Activated CD8-positive, alpha-beta T cell treated with anti-CD3 and anti-CD28 coated beads, Interleukin-2, amount 10 ng/mL, durations not matched to agents 7 days and 5 days (primary cell): ENCODE results near the gene TRAPPC11. TPM values are rescaled to one million over a fixed set of nuclear protein-coding genes. Genes with fewer than 3 reads are reported as not detected.

Experiments
- ATAC-seq: fragments of 150-1000 bp; cut with Tn5 transposase; one replicate; pipeline ENCODE4 v1.10.0; 2021; ENCODE audit warnings: moderate library complexity
- CTCF ChIA-PET: fragments of 350-600 bp; sonication (Branson Sonifier 250); formaldehyde crosslinking; loops from one replicate; lab custom pipeline; 2021; ENCODE audit warnings: antibody characterized with exemption; lab: Charles Lee
- POLR2A ChIA-PET: fragments of 350-600 bp; sonication (Branson Sonifier 250); formaldehyde crosslinking; loops from one replicate; lab custom pipeline; 2021; ENCODE audit warnings: antibody characterized with exemption; lab: Charles Lee
- DNase-seq: peaks from one replicate; pipeline ENCODE4 v3.0.0-alpha.2; 2020
- H3K27ac Mint-ChIP-seq: one replicate; pipeline ENCODE4 v1.8.0; 2021; ENCODE audit warnings: mild to moderate bottlenecking, mixed read lengths
- H3K27me3 Mint-ChIP-seq: one replicate; pipeline ENCODE4 v1.8.0; 2021; ENCODE audit warnings: low read depth, mixed read lengths
- H3K36me3 Mint-ChIP-seq: one replicate; pipeline ENCODE4 v1.8.0; 2021; ENCODE audit warnings: low read depth, mixed read lengths
- H3K4me1 Mint-ChIP-seq: one replicate; pipeline ENCODE4 v1.8.0; 2021; ENCODE audit warnings: low read depth, mixed read lengths
- H3K4me3 Mint-ChIP-seq: one replicate; pipeline ENCODE4 v1.8.0; 2021; ENCODE audit warnings: mild to moderate bottlenecking, mixed read lengths
- H3K9me3 Mint-ChIP-seq: one replicate; pipeline ENCODE4 v1.8.0; 2022; ENCODE audit warnings: mixed read lengths; ENCODE audit not compliant: insufficient read depth
- total RNA-seq, 2 experiments: library from RNA; stranded (reverse); gene quantifications; one replicate each; pipeline ENCODE4 v1.2.3, GENCODE V29; 2021

Gene TRAPPC11
- total RNA-seq, 2 experiments from 2014 or later: 26.5 to 29.9 TPM

- DNase-seq: no peak
- ChIA-PET POLR2A (no interaction called here), CTCF (interaction anchor here (0.6 kb wide), 1 partner anchor 679 kb away, joined by 4 read pairs; no protein-coding TSS in a partner anchor)
- Mint-ChIP-seq H3K9me3 (no peaks in the 10 kb centered on the region), H3K36me3 (peaks cover 19% of the 10 kb centered on the region), H3K27me3 (no peaks in the 10 kb centered on the region), H3K4me3 (no peak overlapping the region), H3K4me1 (no peaks in the 10 kb centered on the region), H3K27ac (no peak overlapping the region)
- no peak for ATAC-seq
These were observed 13.8 kb upstream of the TRAPPC11 start for GRCh38 chr4:183645326-183645725.

GRCh38 chr4:183657564-183657963 lies 1.5 kb upstream of the TRAPPC11 start:
- POLR2A ChIA-PET: no interaction called here
- CTCF ChIA-PET: interaction anchor here (1.3 to 1.5 kb wide), 2 partner anchors 10 to 395 kb away, joined by 3 read pairs; no protein-coding TSS in a partner anchor
- Mint-ChIP-seq H3K9me3 (no peaks in the 10 kb centered on the region), H3K36me3 (peaks cover 16% of the 10 kb centered on the region), H3K27me3 (no peaks in the 10 kb centered on the region), H3K4me1 (peaks cover 27% of the 10 kb centered on the region), H3K4me3 (peak overlapping the region; percentile 76), H3K27ac (no peak overlapping the region)
- DNase-seq (no peak), ATAC-seq (no peak)

GRCh38 chr4:183658362-183659028 lies 598 bp upstream of the TRAPPC11 start:
- no peaks in the 10 kb centered on the region for H3K27me3 Mint-ChIP-seq
- H3K4me1 Mint-ChIP-seq: peaks cover 27% of the 10 kb centered on the region
- no peaks in the 10 kb centered on the region for H3K9me3 Mint-ChIP-seq
- peak overlapping the region; percentile 95 for H3K27ac Mint-ChIP-seq
- ChIA-PET POLR2A (no interaction called here), CTCF (interaction anchor here (1.0 kb wide), 1 partner anchor 155 kb away, joined by 5 read pairs; no protein-coding TSS in a partner anchor)
- H3K36me3 Mint-ChIP-seq: peaks cover 12% of the 10 kb centered on the region
- DNase-seq: peak; percentile 26
- peak overlapping the region; percentile 76 for H3K4me3 Mint-ChIP-seq
- ATAC-seq: no peak

GRCh38 chr4:183659872-183660242 lies 764 bp downstream of the TRAPPC11 start:
- POLR2A ChIA-PET: interaction anchor here (0.6 to 1.0 kb wide), 5 partner anchors 10 to 215 kb away, joined by 3 to 4 read pairs (median 3); partner anchors contain the start of gene CDKN2AIP
- peaks cover 27% of the 10 kb centered on the region for H3K4me1 Mint-ChIP-seq
- H3K9me3 Mint-ChIP-seq: no peaks in the 10 kb centered on the region

GRCh38 chr4:183666088-183666487 lies 7.0 kb downstream of the TRAPPC11 start:
- peaks cover under 1% of the 10 kb centered on the region for H3K4me1 Mint-ChIP-seq
- DNase-seq (no peak), ATAC-seq (no peak)
- no peak overlapping the region for H3K4me3 Mint-ChIP-seq
- H3K27me3 Mint-ChIP-seq: no peaks in the 10 kb centered on the region
- CTCF ChIA-PET: no interaction called here
- no peak overlapping the region for H3K27ac Mint-ChIP-seq
- POLR2A ChIA-PET: no interaction called here
- H3K9me3 Mint-ChIP-seq: no peaks in the 10 kb centered on the region
- peaks cover 28% of the 10 kb centered on the region for H3K36me3 Mint-ChIP-seq

More at GRCh38 chr4:183659872-183660242, 764 bp downstream of the TRAPPC11 start:
- Mint-ChIP-seq H3K36me3 (peaks cover 6% of the 10 kb centered on the region), H3K4me3 (peak overlapping the region; percentile 76), H3K27ac (peak overlapping the region; percentile 75), H3K27me3 (no peaks in the 10 kb centered on the region)
- DNase-seq (no peak), ATAC-seq (no peak)
- CTCF ChIA-PET: interaction anchor here (0.8 to 1.3 kb wide), 3 partner anchors 19 to 215 kb away, joined by 3 to 5 read pairs (median 4); partner anchors contain the start of gene CDKN2AIP

- no peak for DNase-seq
- CTCF ChIA-PET: no interaction called here
- H3K4me3 Mint-ChIP-seq: no peak overlapping the region
These were observed 11.2 kb downstream of the TRAPPC11 start for GRCh38 chr4:183670251-183670650.

GRCh38 chr4:183670960-183671555 lies 12.0 kb downstream of the TRAPPC11 start:
- ATAC-seq: no peak
- CTCF ChIA-PET: interaction anchor here (0.6 kb wide), 2 partner anchors 54 to 1175 kb away, joined by 3 read pairs; no protein-coding TSS in a partner anchor
- H3K4me3 Mint-ChIP-seq: no peak overlapping the region
- no peak overlapping the region for H3K27ac Mint-ChIP-seq
- H3K36me3 Mint-ChIP-seq: peaks cover 27% of the 10 kb centered on the region
- H3K4me1 Mint-ChIP-seq: no peaks in the 10 kb centered on the region
- POLR2A ChIA-PET: no interaction called here
- no peak for DNase-seq
- no peaks in the 10 kb centered on the region for H3K9me3 Mint-ChIP-seq
- no peaks in the 10 kb centered on the region for H3K27me3 Mint-ChIP-seq

More at GRCh38 chr4:183670251-183670650, 11.2 kb downstream of the TRAPPC11 start:
- POLR2A ChIA-PET: interaction anchor here (0.6 to 1.2 kb wide), 2 partner anchors 10 to 241 kb away, joined by 3 to 4 read pairs; no protein-coding TSS in a partner anchor
- no peaks in the 10 kb centered on the region for H3K27me3 Mint-ChIP-seq
- no peaks in the 10 kb centered on the region for H3K4me1 Mint-ChIP-seq
- H3K27ac Mint-ChIP-seq: no peak overlapping the region
- ATAC-seq: no peak
- peaks cover 30% of the 10 kb centered on the region for H3K36me3 Mint-ChIP-seq
- no peaks in the 10 kb centered on the region for H3K9me3 Mint-ChIP-seq

GRCh38 chr4:183674153-183674552 lies 15.1 kb downstream of the TRAPPC11 start:
- H3K4me1 Mint-ChIP-seq: peaks cover 3% of the 10 kb centered on the region
- H3K9me3 Mint-ChIP-seq: no peaks in the 10 kb centered on the region
- CTCF ChIA-PET: interaction anchor here (1.5 kb wide), 1 partner anchor 10 kb away, joined by 4 read pairs; no protein-coding TSS in a partner anchor
- peaks cover 23% of the 10 kb centered on the region for H3K36me3 Mint-ChIP-seq
- POLR2A ChIA-PET: no interaction called here
- H3K27me3 Mint-ChIP-seq: no peaks in the 10 kb centered on the region
- ATAC-seq (no peak), DNase-seq (no peak)
- no peak overlapping the region for H3K4me3 Mint-ChIP-seq
- H3K27ac Mint-ChIP-seq: no peak overlapping the region

- ChIA-PET CTCF (interaction anchor here (1.5 kb wide), 1 partner anchor 8 kb away, joined by 4 read pairs; no protein-coding TSS in a partner anchor), POLR2A (interaction anchor here (0.7 kb wide), 1 partner anchor 42 kb away, joined by 4 read pairs; no protein-coding TSS in a partner anchor)
- Mint-ChIP-seq H3K4me3 (no peak overlapping the region), H3K4me1 (peaks cover 3% of the 10 kb centered on the region), H3K27ac (no peak overlapping the region), H3K27me3 (no peaks in the 10 kb centered on the region), H3K36me3 (peaks cover 17% of the 10 kb centered on the region), H3K9me3 (no peaks in the 10 kb centered on the region)
- DNase-seq (no peak), ATAC-seq (no peak)
These were observed 16.5 kb downstream of the TRAPPC11 start for GRCh38 chr4:183675625-183676024.

GRCh38 chr4:183681119-183681518 lies 22.0 kb downstream of the TRAPPC11 start:
- no peak overlapping the region for H3K4me3 Mint-ChIP-seq
- no peaks in the 10 kb centered on the region for H3K27me3 Mint-ChIP-seq
- no peak overlapping the region for H3K27ac Mint-ChIP-seq
- ATAC-seq (no peak), DNase-seq (no peak)
- ChIA-PET CTCF (no interaction called here), POLR2A (no interaction called here)
- peaks cover 3% of the 10 kb centered on the region for H3K4me1 Mint-ChIP-seq
- H3K9me3 Mint-ChIP-seq: no peaks in the 10 kb centered on the region
- H3K36me3 Mint-ChIP-seq: peaks cover 17% of the 10 kb centered on the region

GRCh38 chr4:183686461-183686860 lies 27.4 kb downstream of the TRAPPC11 start:
- Mint-ChIP-seq H3K36me3 (peaks cover 29% of the 10 kb centered on the region), H3K9me3 (no peaks in the 10 kb centered on the region), H3K4me3 (no peak overlapping the region), H3K27ac (no peak overlapping the region), H3K4me1 (peaks cover 2% of the 10 kb centered on the region), H3K27me3 (no peaks in the 10 kb centered on the region)
- ATAC-seq: no peak
- CTCF ChIA-PET: no interaction called here
- POLR2A ChIA-PET: no interaction called here
- no peak for DNase-seq

- Mint-ChIP-seq H3K4me1 (peaks cover 2% of the 10 kb centered on the region), H3K4me3 (no peak overlapping the region), H3K9me3 (no peaks in the 10 kb centered on the region), H3K27me3 (no peaks in the 10 kb centered on the region), H3K27ac (no peak overlapping the region), H3K36me3 (peaks cover 36% of the 10 kb centered on the region)
- ATAC-seq (no peak), DNase-seq (no peak)
- CTCF ChIA-PET: no interaction called here
- POLR2A ChIA-PET: no interaction called here
These were observed 29.1 kb downstream of the TRAPPC11 start for GRCh38 chr4:183688216-183688615.
